K562 (cell line): ENCODE results near the gene KCND1. TPM values are rescaled to one million over a fixed set of nuclear protein-coding genes. Genes with fewer than 3 reads are reported as not detected.

Experiments
- E2F1 ChIP-seq: sonication (generic); formaldehyde crosslinking; IDR thresholded peaks from 2 replicates; pipeline ENCODE4 v1.8.1; 2023; ENCODE audit warnings: mild to moderate bottlenecking, missing genetic modification reagents, moderate library complexity
- E4F1 ChIP-seq: fragments of 250-450 bp; sonication (Bioruptor Pico); IDR thresholded peaks from 2 replicates; pipeline ENCODE4 v1.5.0; 2021; ENCODE audit warnings: mild to moderate bottlenecking, borderline replicate concordance
- FOXA3 ChIP-seq, 2 experiments: fragments of 450-650 bp in 1 of 2; sonication (generic) in 1 of 2; formaldehyde crosslinking; IDR thresholded peaks in 1 of 2; conservative IDR thresholded peaks in 1 of 2; 2 replicates each; pipeline versions ENCODE4 v1.4.0 to v1.8.0; 2020 to 2022; ENCODE audit warnings: mild to moderate bottlenecking in 2 of 2, missing genetic modification reagents in 1 of 2
- HDAC1 ChIP-seq, 2 experiments: fragments of 450-650 bp; IDR thresholded peaks; 2 replicates each; pipeline ENCODE4 v1.6.1; 2016 to 2017; ENCODE audit warnings: inconsistent platforms in 1 of 2, mild to moderate bottlenecking in 1 of 2, moderate library complexity in 1 of 2
- HMBOX1 ChIP-seq: sonication (generic); IDR thresholded peaks from 2 replicates; pipeline ENCODE4 v1.6.1; 2016
- HMG20B ChIP-seq: fragments of 250-450 bp; sonication (Bioruptor Pico); IDR thresholded peaks from 2 replicates; pipeline ENCODE4 v1.5.0; 2021; ENCODE audit warnings: mild to moderate bottlenecking
- KHSRP ChIP-seq: fragments of 450-650 bp; IDR thresholded peaks from 2 replicates; pipeline ENCODE4 v1.6.1; 2017
- MLX ChIP-seq, 2 experiments: fragments of 450-650 bp in 1 of 2; sonication (generic) in 1 of 2; formaldehyde crosslinking; conservative IDR thresholded peaks; 2 replicates each; pipeline versions ENCODE4 v1.4.0 to v1.8.1; 2020 to 2022; ENCODE audit warnings: mild to moderate bottlenecking in 1 of 2, missing genetic modification reagents in 1 of 2
- NR2C1 ChIP-seq, 2 experiments: fragments of 450-650 bp; IDR thresholded peaks; 2 replicates each; pipeline ENCODE4 v1.6.1; 2017; ENCODE audit warnings: mild to moderate bottlenecking in 2 of 2, antibody characterized with exemption in 1 of 2, inconsistent platforms in 1 of 2, missing compliant biosample characterization in 1 of 2, missing genetic modification characterization in 1 of 2
- PTTG1 ChIP-seq: fragments of 450-650 bp; IDR thresholded peaks from 2 replicates; pipeline ENCODE4 v1.6.1; 2016; ENCODE audit warnings: low read depth, mild to moderate bottlenecking, missing genetic modification characterization, missing compliant biosample characterization
- RBM25 ChIP-seq: fragments of 200-400 bp; formaldehyde crosslinking; IDR thresholded peaks from 2 replicates; pipeline ENCODE4 v1.6.1; 2018; ENCODE audit warnings: low read length, low read depth, moderate library complexity; ENCODE audit not compliant: severe bottlenecking
- RCOR1 ChIP-seq, 2 experiments: IDR thresholded peaks; 2 replicates each; pipeline ENCODE4 v1.6.1; 2012; ENCODE audit warnings: low read depth in 2 of 2, low read length in 2 of 2, borderline replicate concordance in 1 of 2, improper control_type of control experiment in 1 of 2
- RFX5 ChIP-seq: IDR thresholded peaks from 2 replicates; pipeline ENCODE4 v1.6.1; 2011; ENCODE audit warnings: low read depth, mild to moderate bottlenecking, improper control_type of control experiment, low read length
- ZBTB5 ChIP-seq: fragments of 450-650 bp; IDR thresholded peaks from 2 replicates; pipeline ENCODE4 v1.6.1; 2017; ENCODE audit warnings: antibody characterized with exemption
- ZFP36 ChIP-seq: fragments of 150-350 bp; IDR thresholded peaks from 2 replicates; pipeline ENCODE4 v1.6.1; 2018; ENCODE audit warnings: low read length, low read depth; ENCODE audit not compliant: partially characterized antibody
- ZNF23 ChIP-seq: fragments of 250-450 bp; sonication (Bioruptor Pico); IDR thresholded peaks from 2 replicates; pipeline ENCODE4 v1.4.0; 2020; ENCODE audit warnings: mild to moderate bottlenecking
- ZNF253 ChIP-seq: fragments of 250-450 bp; sonication (Bioruptor Pico); conservative IDR thresholded peaks from 2 replicates; pipeline ENCODE4 v1.6.1; 2021; ENCODE audit warnings: mild to moderate bottlenecking
- ZNF395 ChIP-seq: fragments of 200-800 bp; sonication (Bioruptor generic); IDR thresholded peaks from 2 replicates; pipeline ENCODE4 v1.6.1; 2017; ENCODE audit warnings: missing genetic modification characterization, missing compliant biosample characterization
- polyA plus RNA-seq, 8 experiments: library from polyadenylated mRNA; depleted of rRNA in 4 of 8; stranded (reverse) in 5 of 8; unstranded in 3 of 8; fragments of >200 nt; fragmentation: Nextera tagmentation in 2 of 8; fragmentation: Illumina TruSeq in 1 of 8; extraction: Ambion mirVana in 2 of 8; extraction: Trizol in 1 of 8; gene quantifications; 2 replicates each; pipeline versions ENCODE4 v1.2.1 to v1.2.3, GENCODE V29; 2011 to 2014; ENCODE audit warnings: inconsistent platforms in 1 of 8, missing spikeins in 1 of 8
- total RNA-seq, 7 experiments: library from RNA; depleted of rRNA in 6 of 7; stranded (reverse); fragments of >200 nt in 6 of 7; fragmentation: Illumina TruSeq in 2 of 7; extraction: Trizol in 2 of 7; gene quantifications; 2 replicates each; pipeline versions ENCODE4 v1.2.1 to v1.2.3, GENCODE V29; 2011 to 2021; ENCODE audit warnings: low replicate concordance in 1 of 7

KCND1 gene
- total and polyA plus RNA-seq, 9 of the 15 experiments (the other 6 are each of a cell fraction or from before 2014, with no cell fraction given) = 0.06 to 0.83 (median 0.39) TPM; not detected in 1

- TF ChIP-seq ZFP36 (no peak), NR2C1 (IDR thresholded peaks at IDR 0.05) (no peak), NR2C1 (tag; IDR thresholded peaks at IDR 0.05) (peak; percentile 69), HMBOX1 (no peak), RCOR1 (IDR thresholded peaks at IDR 0.05; ENCODE audit: borderline replicate concordance in 1 of 2, low read depth in 2 of 2, low read length in 2 of 2) (peak; percentile 27 to 76; a peak in 3 of 4 replicates), FOXA3 (CRISPR knock-in tag; conservative IDR thresholded peaks at IDR 0.05 in 1 of 2, IDR thresholded peaks at IDR 0.05 in 1 of 2) (no peak), HDAC1 (IDR thresholded peaks at IDR 0.05) (peak; percentile 48 to 91; a peak in 3 of 4 replicates), ZBTB5 (no peak), RBM25 (no peak), MLX (CRISPR knock-in tag; conservative IDR thresholded peaks at IDR 0.05) (no peak), ZNF253 (CRISPR knock-in tag) (no peak), RFX5 (no peak), HMG20B (CRISPR knock-in tag) (no peak), E2F1 (CRISPR knock-in tag) (no peak), ZNF395 (CRISPR knock-in tag) (0 out of 2 replicates have a peak, but pooled peaks have one; percentile 7), ZNF23 (CRISPR knock-in tag) (no peak), PTTG1 (tag) (no peak), KHSRP (no peak), E4F1 (CRISPR knock-in tag) (no peak)
Measured at GRCh38 chrX:48940404-48940955, 31.2 kb downstream of the KCND1 start (continued).
